Choroid plexus epithelial cell (primary cell): Measurements from ENCODE around the gene MDC1.
A peak's percentile ranks its signal among the peaks of the same experiment; 100 is the strongest.
"Not testable (repeated sequence)": the region's sequence is repeated elsewhere in the genome, so short reads cannot be mapped to it uniquely, and the experiment has no call there.

Experiments used
- DNase-seq: peaks from one replicate; pipeline ENCODE4 v3.0.0-alpha.2; 2010; ENCODE audit warnings: low read depth
- H3K4me3 ChIP-seq: 2 replicates; pipeline ENCODE4 v1.5.1; 2011; ENCODE audit warnings: low read depth, mild to moderate bottlenecking, control low read depth, low read length, moderate library complexity
- CTCF ChIP-seq: conservative IDR thresholded peaks from 2 replicates; pipeline ENCODE4 v1.5.1; 2011; ENCODE audit warnings: low read depth, mild to moderate bottlenecking, control low read depth, inconsistent platforms, low read length, moderate library complexity

MDC1 gene

GRCh38 chr6:30717129-30717844, at the start of gene MDC1:
Gene MDC1, minus strand, starts transcription at chr6:30717281. Its CDS starts 2,106 bp downstream, at chr6:30715175.
- H3K4me3 ChIP-seq, result peak within 1 kb of the TSS; percentile 84
- peak; percentile 41 for TF ChIP-seq CTCF
- peak; percentile 100 for DNase-seq

- DNase-seq, result no peak
- TF ChIP-seq CTCF, result no peak
- H3K4me3 ChIP-seq, result no peak overlapping the region
Observed at GRCh38 chr6:30766461-30767157, 49.5 kb upstream of the MDC1 start.

GRCh38 chr6:30765495-30765894, 48.4 kb upstream of the MDC1 start:
- peak; percentile 39 for DNase-seq
- H3K4me3 ChIP-seq, result not testable (repeated sequence)

- DNase-seq, H3K4me3 ChIP-seq: not testable (repeated sequence)
Observed at GRCh38 chr6:30764490-30765043, 47.5 kb upstream of the MDC1 start.

- TF ChIP-seq CTCF, result peak; percentile 43
- H3K4me3 ChIP-seq, result no peak overlapping the region
- DNase-seq, result peak; percentile 80
Observed at GRCh38 chr6:30763618-30764489, 46.8 kb upstream of the MDC1 start.

- no peak for TF ChIP-seq CTCF
- H3K4me3 ChIP-seq, result no peak overlapping the region
- DNase-seq, result no peak
Observed at GRCh38 chr6:30763155-30763617, 46.1 kb upstream of the MDC1 start.

GRCh38 chr6:30761791-30762429, 44.8 kb upstream of the MDC1 start:
- no peak for TF ChIP-seq CTCF
- no peak for DNase-seq
- H3K4me3 ChIP-seq, result no peak overlapping the region
